Astrocyte of the spinal cord (primary cell): Measurements from ENCODE around the gene MZB1.

Experiments used
- DNase-seq: peaks from one replicate; pipeline ENCODE4 v3.0.0; 2011; ENCODE audit warnings: low read depth, low spot score
- H3K4me3 ChIP-seq: 2 replicates; pipeline ENCODE4 v1.5.1; 2011; ENCODE audit warnings: low read depth, mild to moderate bottlenecking, low read length, moderate library complexity
- in situ Hi-C: cut with HindIII; loops from 2 replicates; pipeline ENCODE4 v1.10.0; 2017; ENCODE audit warnings: low sequenced_read_pairs
- TF ChIP-seq, protein P1 (sequence below): IDR thresholded peaks from 2 replicates; pipeline ENCODE4 v1.5.1; 2012; ENCODE audit warnings: low read depth, mild to moderate bottlenecking, low read length, inconsistent platforms

Gene MZB1

DNA sequence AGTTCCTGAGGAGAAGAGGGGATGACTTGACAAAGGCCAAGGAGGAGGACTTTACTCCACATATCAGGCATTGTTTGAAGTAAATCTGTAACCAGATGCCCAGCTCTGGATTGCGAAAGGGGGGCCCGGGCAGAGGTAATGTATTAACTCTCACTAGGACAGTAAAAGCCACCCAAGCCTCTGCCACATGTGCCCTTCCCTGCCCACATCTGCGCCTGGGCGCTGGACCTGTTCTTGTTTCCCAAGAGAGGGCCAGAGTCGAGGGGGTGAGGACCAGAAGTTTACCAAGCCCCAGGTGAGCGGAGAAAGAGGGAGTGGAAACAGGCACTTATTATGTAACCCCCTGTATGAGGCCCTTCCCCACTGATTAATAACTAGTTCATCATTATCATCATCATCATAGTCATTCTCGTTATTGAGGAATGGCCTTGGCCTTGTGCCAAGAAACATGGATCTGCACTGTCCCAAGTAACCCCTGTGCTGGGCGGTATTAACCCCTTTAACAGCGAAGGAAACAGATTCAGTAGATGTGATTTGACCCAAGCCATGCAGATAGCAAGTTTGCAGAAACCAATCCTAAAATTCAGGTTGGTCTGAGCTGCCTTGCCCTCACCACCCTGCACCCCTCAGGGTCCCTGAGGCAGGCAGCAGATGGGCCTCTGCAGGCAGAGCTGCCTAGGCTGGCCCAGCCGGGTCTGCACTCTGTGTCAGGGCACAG, 6.3 kb downstream of the MZB1 start, which contains the start of gene SLC23A1:
Gene SLC23A1, minus strand, starts transcription at position 23 of the 718 bp plus-strand sequence. CDS start 44 bp downstream, outside the sequence.
- TF ChIP-seq, protein P1, sequence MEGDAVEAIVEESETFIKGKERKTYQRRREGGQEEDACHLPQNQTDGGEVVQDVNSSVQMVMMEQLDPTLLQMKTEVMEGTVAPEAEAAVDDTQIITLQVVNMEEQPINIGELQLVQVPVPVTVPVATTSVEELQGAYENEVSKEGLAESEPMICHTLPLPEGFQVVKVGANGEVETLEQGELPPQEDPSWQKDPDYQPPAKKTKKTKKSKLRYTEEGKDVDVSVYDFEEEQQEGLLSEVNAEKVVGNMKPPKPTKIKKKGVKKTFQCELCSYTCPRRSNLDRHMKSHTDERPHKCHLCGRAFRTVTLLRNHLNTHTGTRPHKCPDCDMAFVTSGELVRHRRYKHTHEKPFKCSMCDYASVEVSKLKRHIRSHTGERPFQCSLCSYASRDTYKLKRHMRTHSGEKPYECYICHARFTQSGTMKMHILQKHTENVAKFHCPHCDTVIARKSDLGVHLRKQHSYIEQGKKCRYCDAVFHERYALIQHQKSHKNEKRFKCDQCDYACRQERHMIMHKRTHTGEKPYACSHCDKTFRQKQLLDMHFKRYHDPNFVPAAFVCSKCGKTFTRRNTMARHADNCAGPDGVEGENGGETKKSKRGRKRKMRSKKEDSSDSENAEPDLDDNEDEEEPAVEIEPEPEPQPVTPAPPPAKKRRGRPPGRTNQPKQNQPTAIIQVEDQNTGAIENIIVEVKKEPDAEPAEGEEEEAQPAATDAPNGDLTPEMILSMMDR: no peak
- in situ Hi-C loops: no loop called here
- H3K4me3 ChIP-seq: no peak within 1 kb of the TSS
- DNase-seq: no peak

DNA sequence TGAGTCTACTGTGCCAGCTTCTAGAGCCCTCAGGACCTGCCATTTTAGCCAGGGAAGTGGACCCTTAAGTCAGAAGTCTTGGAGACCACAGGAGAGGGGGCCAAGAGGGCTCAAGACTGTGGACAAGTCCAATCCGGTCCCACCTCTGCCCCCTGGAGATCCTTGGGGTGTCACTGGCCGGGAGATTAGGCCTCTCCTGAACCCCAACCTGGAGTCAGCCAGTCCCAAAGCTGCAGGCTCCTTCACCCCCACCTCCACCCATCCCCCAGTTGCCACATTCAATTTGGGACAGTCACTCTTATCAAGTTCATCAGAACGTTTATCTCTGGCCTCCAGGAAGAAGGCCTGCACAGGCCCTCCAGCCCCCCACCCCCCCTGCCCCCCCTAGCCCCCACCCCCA, 6.9 kb downstream of the MZB1 start:
- in situ Hi-C loops: no loop called here
- no peak for DNase-seq
- TF ChIP-seq, protein P1: no peak
- H3K4me3 ChIP-seq: no peak overlapping the region

DNA sequence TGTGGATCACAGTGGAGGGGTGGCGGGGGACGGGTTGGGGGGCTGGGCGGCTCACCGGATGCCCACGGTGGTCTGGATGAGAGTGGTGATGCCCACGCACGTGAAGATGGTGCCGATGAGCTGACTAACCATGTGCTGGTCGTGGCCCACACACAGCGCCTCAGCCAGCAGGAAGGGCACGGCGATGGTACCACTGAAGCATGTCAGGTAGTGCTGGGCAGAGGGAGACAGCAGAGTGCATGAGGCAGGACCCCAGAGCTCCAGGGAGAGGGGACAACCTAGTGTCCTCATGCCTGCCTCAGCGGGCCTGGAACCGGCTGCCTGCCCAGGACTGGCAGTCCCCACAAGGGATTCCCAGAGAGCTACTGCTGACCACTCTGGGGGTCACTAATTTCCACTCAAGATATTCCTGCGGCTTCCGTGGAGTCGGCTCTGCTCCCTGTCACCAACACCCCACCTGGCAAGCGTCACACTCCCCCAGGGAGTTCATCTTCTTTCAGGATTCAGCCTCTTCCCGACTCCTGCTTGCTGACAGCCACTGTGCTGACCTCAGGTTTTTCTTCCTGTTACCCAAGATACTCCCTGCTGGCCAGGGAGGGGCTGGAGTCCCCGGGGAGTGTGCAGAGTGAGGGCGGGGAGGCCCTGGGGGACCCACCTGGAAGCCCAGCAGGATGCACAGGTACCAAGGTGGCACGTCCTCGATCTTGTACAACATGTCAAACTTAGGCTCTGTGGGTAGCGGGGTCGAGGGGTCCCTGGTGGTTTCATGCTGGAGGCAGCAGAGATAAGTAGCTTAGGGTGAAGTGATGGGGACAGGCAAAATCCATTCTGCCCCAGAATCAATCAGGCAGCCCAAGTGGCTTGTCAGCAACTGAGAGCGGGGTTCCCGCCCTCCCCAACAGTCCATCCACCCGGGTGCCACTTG, 7.6 kb downstream of the MZB1 start:
- no peak overlapping the region for H3K4me3 ChIP-seq
- TF ChIP-seq, protein P1: no peak
- no peak for DNase-seq
- in situ Hi-C loops: no loop called here

DNA sequence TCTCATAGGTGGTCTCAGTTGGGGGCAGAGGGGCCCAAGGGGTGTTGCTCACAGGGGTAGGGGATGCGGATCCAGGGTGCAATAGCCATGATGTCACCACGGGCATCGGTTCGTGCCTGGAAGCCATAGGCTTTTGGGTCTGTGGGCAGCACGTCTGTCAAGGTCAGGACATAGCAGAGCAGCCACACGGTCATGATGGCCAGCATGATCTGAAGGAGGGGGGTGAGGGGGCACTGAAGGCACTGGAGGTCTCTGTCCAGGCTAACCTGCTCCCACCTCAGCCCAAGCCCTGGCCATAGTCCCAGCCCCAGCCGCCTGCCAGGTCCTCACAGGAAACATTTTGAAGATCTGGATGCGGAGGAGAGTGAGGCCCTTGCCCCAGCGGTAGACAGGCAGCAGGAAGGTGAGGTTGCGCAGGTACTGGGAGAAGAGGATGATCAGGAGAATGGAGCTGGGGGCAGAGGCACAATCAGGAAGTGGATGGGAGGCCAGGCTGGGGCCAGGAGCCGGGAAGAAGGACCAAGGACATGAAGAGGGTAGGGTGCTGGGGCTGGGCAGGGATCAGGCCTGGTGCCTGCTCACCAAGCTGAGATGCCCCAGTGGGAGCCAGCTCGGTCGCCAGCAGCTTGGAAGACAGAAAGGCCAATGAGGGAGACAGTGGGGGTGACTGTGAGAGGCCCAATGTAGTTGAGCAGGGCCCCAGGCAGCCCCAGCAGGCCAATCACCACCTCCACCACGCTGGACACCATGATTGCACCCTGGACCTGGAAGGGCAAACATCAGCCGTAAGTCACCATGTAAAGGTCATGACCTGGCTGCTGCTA, 9.9 kb downstream of the MZB1 start:
- no peak overlapping the region for H3K4me3 ChIP-seq
- DNase-seq: no peak
- TF ChIP-seq, protein P1: no peak
- in situ Hi-C loops: no loop called here

DNA sequence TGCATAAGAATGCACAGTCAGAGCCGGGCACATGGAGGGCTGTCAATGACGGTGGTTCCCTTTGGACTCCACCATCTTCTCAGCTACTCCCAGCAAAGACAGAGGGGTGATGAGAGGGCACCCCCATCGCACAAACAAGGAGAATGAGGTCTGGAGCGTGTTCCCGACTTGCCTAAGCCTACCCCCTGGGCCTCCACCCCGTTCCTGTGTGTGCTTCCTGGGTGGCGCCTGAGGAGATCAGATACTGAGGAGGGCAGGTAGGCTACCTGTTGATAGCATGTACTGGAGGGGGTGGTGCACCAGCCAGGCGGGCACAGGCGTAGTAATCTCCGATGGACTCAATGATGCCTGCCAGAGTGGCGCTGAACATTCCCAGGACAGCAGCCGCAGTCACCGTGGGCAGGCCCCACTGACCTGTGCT, 10.8 kb downstream of the MZB1 start:
- in situ Hi-C loops: no loop called here
- H3K4me3 ChIP-seq: no peak overlapping the region
- TF ChIP-seq, protein P1: no peak
- DNase-seq: no peak
